HG03520 (cell line): ENCODE results near the gene LENEP.

Source experiments
- ATAC-seq: cut with Tn5 transposase; IDR thresholded peaks from one replicate; pipeline ENCODE4 v1.9.1; 2021; ENCODE audit warnings: mild to moderate bottlenecking, moderate library complexity; ENCODE audit not compliant: unreplicated experiment

Gene LENEP

DNA sequence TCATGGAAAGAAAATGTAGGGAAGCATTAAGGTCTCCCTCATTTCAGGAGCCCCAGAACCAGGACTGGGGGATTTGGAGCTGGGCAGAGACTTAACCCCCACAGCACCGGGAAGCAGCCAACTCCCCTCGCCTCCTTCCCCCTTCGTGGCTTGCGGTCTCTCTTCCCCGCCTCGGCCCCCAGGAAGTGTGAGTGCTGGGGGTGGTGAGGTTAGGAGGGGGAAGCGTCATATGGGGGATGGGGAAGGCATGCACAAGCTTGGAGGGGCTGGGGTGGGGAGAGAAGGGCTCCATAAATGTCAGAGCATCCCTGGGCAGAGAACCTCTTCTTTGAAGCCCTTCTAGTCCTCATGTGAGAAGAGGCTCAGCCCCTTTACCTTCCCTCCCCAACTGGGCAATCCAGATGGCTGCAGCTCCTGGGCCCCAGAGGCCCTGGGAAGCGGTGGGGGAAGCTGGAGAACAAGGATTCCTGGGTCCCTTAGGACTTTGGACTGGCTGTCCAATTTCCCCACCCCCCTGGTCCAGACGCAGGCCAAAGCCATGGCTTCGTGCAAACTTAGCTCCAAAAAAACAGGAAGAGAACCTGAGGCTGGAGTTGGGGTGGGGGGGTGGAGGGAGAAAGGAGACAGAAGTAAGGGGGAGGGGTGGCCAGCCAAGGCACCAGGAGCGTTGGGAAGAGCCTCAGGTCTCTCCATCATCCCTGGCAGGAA lies 17.0 kb downstream of the LENEP start:
- ATAC-seq, result no peak

DNA sequence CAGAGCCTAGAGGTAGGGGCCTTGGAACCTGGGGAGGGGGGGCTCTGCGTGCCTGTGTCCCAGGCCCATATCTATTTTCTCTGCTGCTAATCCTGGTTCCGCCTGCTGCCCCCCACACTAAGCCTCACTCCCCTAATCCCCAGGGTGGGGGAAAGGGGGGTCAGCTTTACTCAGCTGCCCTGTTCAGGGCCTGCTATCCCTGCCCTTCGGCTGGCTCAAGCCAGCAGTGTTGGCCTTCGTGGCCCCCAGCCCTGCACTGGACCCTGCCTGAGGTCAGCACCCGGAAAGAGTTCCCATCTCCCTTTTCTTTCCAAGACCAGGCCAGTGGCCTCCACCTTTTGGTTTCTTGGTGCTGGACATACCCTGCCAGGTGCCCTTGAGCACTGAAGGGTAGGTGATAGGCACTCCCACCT lies 17.6 kb downstream of the LENEP start:
- no peak for ATAC-seq

GRCh38 chr1:155011437-155012025 lies 18.1 kb downstream of the LENEP start:
- ATAC-seq, result no peak

GRCh38 chr1:155012026-155012546 lies 18.7 kb downstream of the LENEP start:
- ATAC-seq, result no peak

- ATAC-seq, result no peak
These were observed 19.6 kb downstream of the LENEP start for GRCh38 chr1:155012776-155013602.

DNA sequence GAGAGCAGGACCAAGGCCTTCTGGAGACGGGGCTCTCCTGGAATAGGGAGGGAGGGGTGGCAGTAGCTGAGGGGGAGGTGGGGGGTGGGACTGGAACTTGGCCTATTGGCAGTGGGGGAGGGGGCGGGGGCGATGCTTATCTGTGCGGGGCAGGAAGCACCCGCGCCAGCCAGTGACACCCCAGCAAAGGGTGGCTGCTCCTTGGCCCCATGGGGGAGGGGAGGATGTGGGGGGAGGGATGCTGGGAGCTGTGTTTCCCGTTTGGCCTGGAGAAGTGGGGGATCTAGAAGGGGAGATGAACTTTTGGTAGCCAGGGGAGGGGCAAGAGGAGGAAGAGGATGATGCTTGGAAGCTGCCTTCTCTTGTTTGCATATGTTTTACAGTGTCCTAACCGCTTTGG lies 20.2 kb downstream of the LENEP start:
- ATAC-seq, result no peak

GRCh38 chr1:155014709-155015508 lies 21.5 kb downstream of the LENEP start:
- no peak for ATAC-seq

GRCh38 chr1:155015527-155016230 lies 22.3 kb downstream of the LENEP start:
- no peak for ATAC-seq

GRCh38 chr1:155016231-155016831 lies 22.9 kb downstream of the LENEP start:
- ATAC-seq, result no peak

DNA sequence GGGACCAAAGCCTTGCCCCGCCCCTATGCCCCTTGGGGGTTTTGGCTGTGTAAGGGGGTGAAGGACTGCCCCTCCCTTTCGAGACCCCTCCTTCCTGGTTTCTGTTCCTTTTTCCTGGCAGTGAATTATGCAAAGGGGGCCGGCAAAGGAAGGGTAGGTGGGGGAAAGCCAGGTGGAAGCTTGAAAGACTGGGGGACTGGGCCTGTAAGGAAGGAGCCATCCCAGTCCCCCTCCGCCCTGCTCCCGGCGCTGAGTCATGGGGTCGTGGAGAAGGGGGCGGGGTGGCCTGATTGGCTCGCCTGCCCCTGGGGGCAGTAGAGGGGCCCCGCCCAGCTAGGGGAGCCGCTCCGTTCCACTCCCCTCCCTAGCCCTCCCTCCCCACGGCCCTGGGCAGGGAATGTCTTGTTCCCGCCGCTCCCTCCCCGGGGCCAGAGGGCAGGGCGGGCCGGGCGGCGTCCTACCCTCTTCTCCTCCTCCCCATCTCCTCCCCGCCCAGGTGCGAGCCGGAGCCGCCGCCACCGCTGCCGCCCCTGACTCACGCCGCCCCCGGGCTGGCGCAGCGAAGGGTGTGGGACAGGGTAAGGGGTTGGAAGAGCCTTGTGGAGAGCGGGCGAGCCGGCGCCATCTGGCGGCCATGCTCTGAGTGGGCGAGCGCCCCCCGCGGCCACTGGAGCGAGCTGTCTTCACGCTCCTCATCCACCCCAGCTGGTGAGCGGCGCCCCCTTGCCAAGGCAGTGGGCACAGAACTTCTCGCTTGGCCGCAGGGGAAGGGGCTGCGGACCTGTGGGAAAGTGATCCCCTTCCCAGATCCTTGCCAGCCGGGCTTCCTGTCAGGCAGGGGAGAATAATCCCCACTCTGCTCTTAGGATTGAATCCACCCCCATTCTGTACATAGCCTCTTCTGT lies 23.9 kb downstream of the LENEP start:
- ATAC-seq, result peak; percentile 63

DNA sequence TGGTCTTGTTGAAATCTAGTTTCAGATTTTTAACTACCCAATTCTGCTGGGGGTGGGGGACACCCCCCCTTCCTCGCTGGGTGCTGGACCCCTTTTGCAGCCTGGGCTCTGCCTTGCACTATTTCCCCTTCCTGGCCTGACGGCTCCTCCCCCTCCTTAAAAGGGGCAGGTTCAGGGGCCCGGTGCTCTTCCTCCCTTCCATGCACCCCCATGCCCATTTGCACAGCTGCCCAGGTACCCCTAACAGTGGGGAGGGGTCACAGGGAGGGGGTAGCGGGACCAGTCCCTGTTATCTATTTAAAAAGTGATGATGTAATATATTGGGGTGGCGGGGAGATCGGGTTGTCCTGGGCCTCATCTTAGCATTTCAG lies 24.5 kb downstream of the LENEP start:
- no peak for ATAC-seq

DNA sequence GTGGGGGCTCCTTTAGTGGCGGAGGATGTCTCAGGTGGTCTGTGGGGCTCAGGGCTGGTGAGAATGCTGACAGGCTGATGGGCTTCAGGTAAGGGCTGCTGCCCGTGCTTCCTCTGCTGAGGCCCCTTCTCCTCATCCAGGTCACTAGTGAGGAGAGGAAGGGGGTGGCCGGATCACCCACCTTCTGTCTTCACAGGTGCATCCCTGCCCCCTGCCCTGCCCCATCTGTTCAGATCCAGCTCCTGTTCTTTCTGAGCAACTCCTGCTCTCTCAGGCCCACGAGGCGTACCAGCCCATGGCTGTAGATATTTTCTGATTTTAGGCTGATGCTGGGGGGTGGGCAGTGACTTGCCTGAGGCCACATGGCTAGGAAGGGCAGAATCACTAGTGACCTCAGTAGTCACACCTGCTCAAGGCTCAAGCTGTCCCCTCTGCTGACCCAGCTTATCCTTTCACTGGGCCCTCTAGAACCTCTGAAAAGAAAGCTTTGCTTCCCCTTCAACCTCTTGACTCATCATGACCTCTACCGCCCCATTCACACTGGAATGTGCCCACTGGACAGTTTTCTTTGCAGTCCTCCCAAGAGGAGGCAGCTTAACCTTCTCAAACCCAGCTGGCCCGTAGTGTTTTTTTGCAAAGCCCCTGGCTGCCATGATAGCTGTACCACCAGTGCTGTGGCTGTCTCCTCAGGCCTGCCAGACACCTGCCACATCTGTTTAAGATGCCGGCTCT lies 25.4 kb downstream of the LENEP start:
- ATAC-seq, result no peak

GRCh38 chr1:155019377-155020245 lies 26.2 kb downstream of the LENEP start:
- no peak for ATAC-seq

GRCh38 chr1:155022136-155022926 lies 28.9 kb downstream of the LENEP start:
- ATAC-seq, result no peak

GRCh38 chr1:155022927-155023236 lies 29.5 kb downstream of the LENEP start:
- ATAC-seq, result no peak

GRCh38 chr1:155023627-155024026 lies 30.2 kb downstream of the LENEP start:
- no peak for ATAC-seq

GRCh38 chr1:155024315-155024714 lies 30.9 kb downstream of the LENEP start:
- ATAC-seq, result no peak
